ENCODE results near the gene PREX1.
A peak's percentile ranks its signal among the peaks of the same experiment; 100 is the strongest.

PREX1 gene

GRCh38 chr20:48629960-48630315 lies 197.9 kb downstream of the PREX1 start:
- no peak for DNase-seq

- DNase-seq: no peak
Measured at GRCh38 chr20:48629069-48629959, 198.5 kb downstream of the PREX1 start.

- no peak for DNase-seq
Measured at GRCh38 chr20:48627737-48628128, 200.1 kb downstream of the PREX1 start.

- DNase-seq: no peak
Measured at GRCh38 chr20:48626938-48627736, 200.7 kb downstream of the PREX1 start.

- no peak for DNase-seq
Measured at GRCh38 chr20:48626226-48626937, 201.4 kb downstream of the PREX1 start.

GRCh38 chr20:48625136-48625900 lies 202.5 kb downstream of the PREX1 start:
- DNase-seq: no peak

- DNase-seq: no peak
Measured at GRCh38 chr20:48624315-48625020, 203.3 kb downstream of the PREX1 start.

- DNase-seq: no peak
Measured at GRCh38 chr20:48623906-48624265, 203.9 kb downstream of the PREX1 start.

- no peak for DNase-seq
Measured at GRCh38 chr20:48623176-48623905, 204.5 kb downstream of the PREX1 start.

- no peak for DNase-seq
Measured at GRCh38 chr20:48622421-48622820, 205.4 kb downstream of the PREX1 start.

- DNase-seq: no peak
Measured at GRCh38 chr20:48621376-48622078, 206.3 kb downstream of the PREX1 start.

- DNase-seq: peak; percentile 81
Measured at GRCh38 chr20:48620507-48621375, 207.1 kb downstream of the PREX1 start.

- DNase-seq: no peak
Measured at GRCh38 chr20:48620154-48620506, 207.7 kb downstream of the PREX1 start.

GRCh38 chr20:48619126-48620101 lies 208.4 kb downstream of the PREX1 start:
- no peak for DNase-seq

GRCh38 chr20:48618631-48619030 lies 209.2 kb downstream of the PREX1 start:
- DNase-seq: no peak

GRCh38 chr20:48618052-48618451 lies 209.7 kb downstream of the PREX1 start:
- DNase-seq: no peak

- DNase-seq: no peak
Measured at GRCh38 chr20:48617481-48617880, 210.3 kb downstream of the PREX1 start.

- DNase-seq: no peak
Measured at GRCh38 chr20:48616481-48616880, 211.3 kb downstream of the PREX1 start.

Measured in activated CD4-positive, alpha-beta T cell treated with anti-CD3 and anti-CD28 coated beads, Interleukin-2, Interleukin-6, amounts not matched to agents 100 ng/mL and 50 ng/mL, durations not matched to agents 16 hours and 8 hours (primary cell).